ENCODE data around the gene KRT33B. TPM values are rescaled to one million over a fixed set of nuclear protein-coding genes. Genes with fewer than 3 reads are reported as not detected.

KRT33B gene
- total RNA-seq, 3 donors from 2014 or later: not detected

DNA sequence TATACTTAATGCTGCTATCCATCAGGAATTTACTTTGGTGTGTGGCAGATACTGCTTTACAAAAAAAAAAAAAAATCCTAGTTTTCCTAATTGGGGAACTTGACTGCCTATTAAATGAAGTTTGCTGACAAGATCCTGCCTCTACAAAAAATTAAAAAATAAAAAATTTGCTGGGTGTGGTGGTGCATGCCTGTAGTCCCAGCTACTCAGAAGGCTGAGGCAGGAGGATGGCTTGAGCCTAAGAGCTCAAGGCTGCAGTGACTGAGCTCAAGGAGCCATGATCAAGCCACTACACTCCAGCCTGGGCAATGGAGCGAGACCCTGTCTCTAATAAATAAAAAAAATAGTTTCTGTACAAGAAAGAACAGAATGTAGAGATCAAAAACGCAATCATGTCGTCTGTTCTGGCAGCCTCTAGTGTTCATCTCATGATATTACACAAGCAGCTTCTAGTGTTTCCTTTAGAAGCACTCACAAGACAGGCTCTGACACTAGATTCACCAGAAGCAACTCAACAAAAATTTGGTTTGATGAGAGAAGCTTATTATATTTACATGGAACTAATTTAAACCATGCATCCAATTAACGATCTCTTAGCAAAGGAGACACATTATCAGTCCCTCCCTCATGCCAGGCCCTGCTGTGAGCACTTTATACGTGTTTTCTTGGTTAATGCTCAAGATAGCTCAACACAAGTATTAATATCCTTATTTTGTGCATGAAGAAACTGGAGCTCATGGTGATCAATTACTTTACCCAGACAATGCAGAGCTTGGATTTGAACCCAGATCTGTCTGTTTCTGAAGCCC is 47.3 kb downstream of the KRT33B start:
- Histone ChIP-seq H3K9me3 (peaks cover 0 to 13% of the 10 kb centered on the region in 2 donors), H3K27me3 (no peaks in the 10 kb centered on the region), H3K4me1 (no peaks in the 10 kb centered on the region), H3K36me3 (no peaks in the 10 kb centered on the region), H3K27ac (peak overlapping the region in 1 of 2 donors; percentile 50), H3K4me3 (no peak overlapping the region)
- DNase-seq (ENCODE audit: low spot score in 2 of 2): no peak
- intact Hi-C loops (cut with DNase I; ENCODE audit: low total_unique reads): no loop called here
- TF ChIP-seq, protein P1, sequence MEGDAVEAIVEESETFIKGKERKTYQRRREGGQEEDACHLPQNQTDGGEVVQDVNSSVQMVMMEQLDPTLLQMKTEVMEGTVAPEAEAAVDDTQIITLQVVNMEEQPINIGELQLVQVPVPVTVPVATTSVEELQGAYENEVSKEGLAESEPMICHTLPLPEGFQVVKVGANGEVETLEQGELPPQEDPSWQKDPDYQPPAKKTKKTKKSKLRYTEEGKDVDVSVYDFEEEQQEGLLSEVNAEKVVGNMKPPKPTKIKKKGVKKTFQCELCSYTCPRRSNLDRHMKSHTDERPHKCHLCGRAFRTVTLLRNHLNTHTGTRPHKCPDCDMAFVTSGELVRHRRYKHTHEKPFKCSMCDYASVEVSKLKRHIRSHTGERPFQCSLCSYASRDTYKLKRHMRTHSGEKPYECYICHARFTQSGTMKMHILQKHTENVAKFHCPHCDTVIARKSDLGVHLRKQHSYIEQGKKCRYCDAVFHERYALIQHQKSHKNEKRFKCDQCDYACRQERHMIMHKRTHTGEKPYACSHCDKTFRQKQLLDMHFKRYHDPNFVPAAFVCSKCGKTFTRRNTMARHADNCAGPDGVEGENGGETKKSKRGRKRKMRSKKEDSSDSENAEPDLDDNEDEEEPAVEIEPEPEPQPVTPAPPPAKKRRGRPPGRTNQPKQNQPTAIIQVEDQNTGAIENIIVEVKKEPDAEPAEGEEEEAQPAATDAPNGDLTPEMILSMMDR (IDR thresholded peaks at IDR 0.05): peak; percentile 72 to 90 (median 86)
- TF ChIP-seq POLR2AphosphoS5 (IDR thresholded peaks at IDR 0.05): no peak

DNA sequence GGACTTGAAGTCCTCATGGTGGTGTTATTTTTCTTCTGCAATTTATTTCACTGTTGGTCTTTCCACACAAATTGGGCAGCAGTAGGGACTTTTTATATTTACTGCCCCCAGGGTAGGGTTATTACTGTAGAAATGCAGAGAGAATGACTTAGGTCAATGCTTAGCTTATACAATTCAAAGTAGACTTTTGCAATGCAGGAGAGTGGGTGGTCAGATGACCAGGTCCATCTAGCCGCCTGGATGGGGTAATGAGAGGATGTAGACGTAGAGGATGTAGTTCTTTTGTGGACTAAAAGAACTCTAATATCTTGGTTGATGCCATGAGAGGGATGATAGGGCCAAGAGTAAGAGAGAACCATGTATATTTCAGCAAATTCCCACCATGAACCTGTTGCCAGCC is 51.4 kb downstream of the KRT33B start:
- Histone ChIP-seq H3K36me3 (no peaks in the 10 kb centered on the region), H3K9me3 (peaks cover 0 to 13% of the 10 kb centered on the region in 2 donors), H3K4me1 (no peaks in the 10 kb centered on the region), H3K27ac (no peak overlapping the region), H3K4me3 (no peak overlapping the region), H3K27me3 (no peaks in the 10 kb centered on the region)
- intact Hi-C loops (cut with DNase I; ENCODE audit: low total_unique reads): no loop called here
- TF ChIP-seq, protein P1 (IDR thresholded peaks at IDR 0.05): no peak
- TF ChIP-seq POLR2A (IDR thresholded peaks at IDR 0.05) (no peak), POLR2AphosphoS5 (IDR thresholded peaks at IDR 0.05) (no peak)
- no peak for DNase-seq (ENCODE audit: low spot score in 2 of 2)

DNA sequence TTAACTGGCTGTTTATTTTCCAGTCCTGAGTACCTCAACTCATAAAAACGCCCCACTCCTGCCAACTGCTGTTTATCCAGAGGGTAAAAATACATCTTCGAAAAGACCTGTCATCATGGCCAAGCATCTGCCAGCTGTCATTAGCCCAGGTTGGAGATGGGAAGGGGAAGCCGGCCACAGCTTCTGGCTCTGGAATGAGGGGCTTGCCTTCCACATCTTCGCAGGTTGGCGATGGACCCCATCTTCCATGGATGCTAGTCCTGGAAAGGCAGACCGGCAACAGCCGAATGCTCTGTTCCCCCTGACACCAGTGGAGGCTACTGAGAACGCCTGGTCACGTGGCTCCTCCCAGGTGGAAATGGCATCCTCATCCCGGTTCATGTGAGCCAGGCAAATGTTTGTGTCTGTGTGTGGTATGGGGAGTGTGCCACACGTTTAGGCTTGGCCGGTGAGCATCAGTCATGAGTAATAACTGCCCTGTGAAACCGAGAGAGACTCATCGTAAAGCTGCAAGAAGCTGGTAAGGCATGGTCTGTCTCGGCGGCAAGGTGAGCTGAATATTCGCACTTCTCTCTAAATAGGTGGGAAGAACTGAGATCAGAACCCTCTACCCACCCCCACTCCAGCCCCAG is 53.7 kb downstream of the KRT33B start:
- H3K9me3 ChIP-seq: peaks cover 0 to 13% of the 10 kb centered on the region in 2 donors
- intact Hi-C loops (cut with DNase I; ENCODE audit: low total_unique reads): no loop called here
- H3K4me1 ChIP-seq: no peaks in the 10 kb centered on the region
- H3K4me3 ChIP-seq: no peak overlapping the region
- TF ChIP-seq, protein P1 (IDR thresholded peaks at IDR 0.05): no peak
- TF ChIP-seq POLR2A (IDR thresholded peaks at IDR 0.05) (no peak), POLR2AphosphoS5 (IDR thresholded peaks at IDR 0.05) (no peak)
- H3K36me3 ChIP-seq: no peaks in the 10 kb centered on the region
- H3K27me3 ChIP-seq: no peaks in the 10 kb centered on the region
- no peak for DNase-seq (ENCODE audit: low spot score in 2 of 2)
- H3K27ac ChIP-seq: no peak overlapping the region

GRCh38 chr17:41315204-41315794 is 54.3 kb downstream of the KRT33B start, which contains the start of gene KRTAP17-1:
Gene KRTAP17-1, minus strand, starts transcription at chr17:41315710. Its CDS starts 60 bp downstream, at chr17:41315650.
- DNase-seq (ENCODE audit: low spot score in 2 of 2): no peak
- H3K9me3 ChIP-seq: peaks cover 0 to 7% of the 10 kb centered on the region in 2 donors
- no peaks in the 10 kb centered on the region for H3K4me1 ChIP-seq
- no peaks in the 10 kb centered on the region for H3K36me3 ChIP-seq
- no peak within 1 kb of the TSS for H3K27ac ChIP-seq
- no peak for TF ChIP-seq POLR2A (IDR thresholded peaks at IDR 0.05)
- TF ChIP-seq POLR2AphosphoS5 (IDR thresholded peaks at IDR 0.05): no peak
- TF ChIP-seq, protein P1 (IDR thresholded peaks at IDR 0.05): no peak
- intact Hi-C loops (cut with DNase I; ENCODE audit: low total_unique reads): no loop called here
- no peaks in the 10 kb centered on the region for H3K27me3 ChIP-seq
- H3K4me3 ChIP-seq: no peak within 1 kb of the TSS

Other genes with a start within 250 kb of the KRT33B start
- gene KRTAP4-12, start 245.6 kb downstream of the KRT33B start, total RNA-seq: not detected
- not detected for gene KRTAP4-6, start 229.3 kb downstream of the KRT33B start, total RNA-seq
- gene KRTAP4-5, start 220.0 kb downstream of the KRT33B start, total RNA-seq: not detected
- not detected for gene KRTAP4-4, start 209.1 kb downstream of the KRT33B start, total RNA-seq
- not detected for gene KRTAP4-3, start 201.6 kb downstream of the KRT33B start, total RNA-seq
- not detected for gene KRTAP4-2, start 191.6 kb downstream of the KRT33B start, total RNA-seq
- gene KRTAP4-1, start 184.9 kb downstream of the KRT33B start, total RNA-seq: not detected
- gene KRTAP9-1, start 179.9 kb downstream of the KRT33B start, total RNA-seq: not detected
- not detected for gene KRTAP9-2, start 143.2 kb downstream of the KRT33B start, total RNA-seq
- gene KRTAP9-3, start 137.4 kb downstream of the KRT33B start, total RNA-seq: not detected
- not detected for gene KRTAP9-8, start 131.8 kb downstream of the KRT33B start, total RNA-seq
- gene KRTAP9-4, start 120.1 kb downstream of the KRT33B start, total RNA-seq: not detected
- not detected for gene KRTAP9-9, start 114.4 kb downstream of the KRT33B start, total RNA-seq
- not detected for gene KRTAP9-6, start 104.4 kb downstream of the KRT33B start, total RNA-seq
- gene KRTAP9-7, start 94.1 kb downstream of the KRT33B start, total RNA-seq: not detected
- gene KRTAP29-1, start 67.0 kb downstream of the KRT33B start, total RNA-seq: not detected
- not detected for gene KRTAP16-1, start 60.5 kb downstream of the KRT33B start, total RNA-seq
- not detected for gene KRTAP17-1, start 54.1 kb downstream of the KRT33B start, total RNA-seq
- not detected for gene KRT33A, start 19.0 kb downstream of the KRT33B start, total RNA-seq
- not detected for gene KRT34, start 12.5 kb upstream of the KRT33B start, total RNA-seq
- gene KRT31, start 27.8 kb upstream of the KRT33B start, total RNA-seq: not detected
- gene KRT37, start 54.8 kb upstream of the KRT33B start, total RNA-seq: not detected
- not detected for gene KRT38, start 71.2 kb upstream of the KRT33B start, total RNA-seq
- under 1 TPM in 2 of 3 donors, not detected in 1; 0.33 to 0.73 TPM for gene KRT32, start 97.6 kb upstream of the KRT33B start, total RNA-seq
- not detected for gene KRT35, start 111.3 kb upstream of the KRT33B start, total RNA-seq
- gene KRT36, start 120.1 kb upstream of the KRT33B start, total RNA-seq: not detected
- gene KRT13, start 135.8 kb upstream of the KRT33B start, total RNA-seq: 1 to 10 TPM in 1 of 3 donors, not detected in 2; 1.6 TPM
- 1,000 to 10,000 TPM in 1 of 3 donors, 100 to 1,000 TPM in 1, under 1 TPM in 1; 0.80 to 2,244 (median 331) TPM for gene KRT15, start 149.1 kb upstream of the KRT33B start, total RNA-seq
- 1,000 to 10,000 TPM in 1 of 3 donors, 100 to 1,000 TPM in 1, 1 to 10 TPM in 1; 6.7 to 1,011 (median 375) TPM for gene KRT19, start 158.5 kb upstream of the KRT33B start, total RNA-seq
- gene KRT9, start 202.2 kb upstream of the KRT33B start, total RNA-seq: under 1 TPM in 1 of 3 donors, not detected in 2; 0.44 TPM
- 100 to 1,000 TPM in 2 of 3 donors, under 1 TPM in 1; 0.80 to 692 (median 388) TPM for gene KRT14, start 217.1 kb upstream of the KRT33B start, total RNA-seq
- 100 to 1,000 TPM in 1 of 3 donors, 10 to 100 TPM in 1, 1 to 10 TPM in 1; 2.6 to 100 (median 51.8) TPM for gene KRT16, start 243.0 kb upstream of the KRT33B start, total RNA-seq